Calu3 (cell line): ENCODE results near the gene C10orf53. TPM values are rescaled to one million over a fixed set of nuclear protein-coding genes. Genes with fewer than 3 reads are reported as not detected.
"Not testable (repeated sequence)": the region's sequence is repeated elsewhere in the genome, so short reads cannot be mapped to it uniquely, and the experiment has no call there.

ENCODE experiments used
- BruUV-seq: library from RNA; stranded (reverse); fragments of 400-500 nt; replicated peaks from 2 replicates; lab custom pipeline; 2021; lab: Mats Ljungman, UMichigan
- CTCF ChIA-PET: fragments of 300-600 bp; sonication (Branson Sonifier 250); formaldehyde crosslinking; loops from one replicate; lab custom pipeline; 2022; ENCODE audit warnings: antibody characterized with exemption; lab: Charles Lee
- DNase-seq: peaks from one replicate; pipeline ENCODE4 v3.0.0; 2022
- H3K27ac Mint-ChIP-seq: one replicate; pipeline ENCODE4 v1.8.0; 2022; ENCODE audit warnings: mixed read lengths; ENCODE audit not compliant: unreplicated experiment
- H3K27me3 Mint-ChIP-seq: one replicate; pipeline ENCODE4 v1.8.0; 2022; ENCODE audit warnings: mixed read lengths; ENCODE audit not compliant: unreplicated experiment
- H3K36me3 Mint-ChIP-seq: one replicate; pipeline ENCODE4 v1.8.0; 2022; ENCODE audit warnings: mild to moderate bottlenecking, moderate library complexity, mixed read lengths; ENCODE audit not compliant: insufficient read depth, unreplicated experiment
- H3K4me1 Mint-ChIP-seq: one replicate; pipeline ENCODE4 v1.8.0; 2022; ENCODE audit warnings: mild to moderate bottlenecking, low read depth, mixed read lengths; ENCODE audit not compliant: unreplicated experiment
- H3K4me3 Mint-ChIP-seq: one replicate; pipeline ENCODE4 v1.8.0; 2022; ENCODE audit warnings: mild to moderate bottlenecking, low read depth, moderate library complexity, mixed read lengths; ENCODE audit not compliant: unreplicated experiment
- H3K9me3 Mint-ChIP-seq: one replicate; pipeline ENCODE4 v1.8.0; 2022; ENCODE audit warnings: low read depth, mixed read lengths; ENCODE audit not compliant: unreplicated experiment
- intact Hi-C: fragments of 100-400 bp; cut with micrococcal nuclease; formaldehyde crosslinking; loops from one replicate; pipeline ENCODE4 v1.10.0; 2022; ENCODE audit not compliant: unreplicated experiment
- total RNA-seq: library from RNA; stranded (reverse); gene quantifications from 2 replicates; pipeline ENCODE4 v1.2.3, GENCODE V29; 2022
- TF ChIP-seq, protein P1 (sequence below): fragments of 200-600 bp; IDR thresholded peaks from one replicate; pipeline ENCODE4 v1.8.0; 2022; ENCODE audit warnings: antibody characterized with exemption; ENCODE audit not compliant: unreplicated experiment

Gene C10orf53
- total RNA-seq, 1 experiment from 2014 or later: not detected

DNA sequence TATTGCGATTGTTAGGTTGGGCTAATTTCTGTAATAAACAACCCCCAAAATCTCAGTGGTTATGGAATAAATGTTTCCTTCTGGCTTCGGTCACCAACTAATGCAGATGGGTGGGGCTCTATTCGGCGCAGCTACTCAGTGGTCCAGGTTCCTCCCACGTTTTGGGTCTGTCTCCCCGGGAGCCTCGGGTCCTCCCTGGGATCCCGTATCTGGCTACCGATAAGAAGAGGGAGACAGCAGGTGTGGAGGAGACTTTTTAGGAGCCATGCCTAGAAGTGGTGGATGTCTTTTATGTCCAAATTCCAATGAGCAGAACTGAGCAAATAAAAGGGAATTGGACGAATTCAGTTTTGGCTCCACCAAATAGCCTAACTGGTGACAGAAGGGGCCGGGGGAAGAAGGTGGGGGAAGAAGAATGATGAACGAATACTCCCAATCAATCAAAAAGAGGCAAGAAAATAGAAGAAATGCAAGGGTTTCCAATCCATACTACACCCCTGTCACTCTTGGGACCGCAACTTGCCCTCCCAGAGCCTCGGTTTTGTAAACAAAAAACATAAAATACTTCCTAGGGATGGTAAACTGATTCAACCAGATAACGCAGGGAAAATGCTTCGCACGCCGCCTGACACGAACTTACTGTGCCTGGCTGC is 498 bp upstream of the C10orf53 start:
- no peak for DNase-seq
- no peaks in the 10 kb centered on the region for H3K4me1 Mint-ChIP-seq
- intact Hi-C loops: no loop called here
- no peaks in the 10 kb centered on the region for H3K9me3 Mint-ChIP-seq
- no peak overlapping the region for H3K27ac Mint-ChIP-seq
- TF ChIP-seq, protein P1, sequence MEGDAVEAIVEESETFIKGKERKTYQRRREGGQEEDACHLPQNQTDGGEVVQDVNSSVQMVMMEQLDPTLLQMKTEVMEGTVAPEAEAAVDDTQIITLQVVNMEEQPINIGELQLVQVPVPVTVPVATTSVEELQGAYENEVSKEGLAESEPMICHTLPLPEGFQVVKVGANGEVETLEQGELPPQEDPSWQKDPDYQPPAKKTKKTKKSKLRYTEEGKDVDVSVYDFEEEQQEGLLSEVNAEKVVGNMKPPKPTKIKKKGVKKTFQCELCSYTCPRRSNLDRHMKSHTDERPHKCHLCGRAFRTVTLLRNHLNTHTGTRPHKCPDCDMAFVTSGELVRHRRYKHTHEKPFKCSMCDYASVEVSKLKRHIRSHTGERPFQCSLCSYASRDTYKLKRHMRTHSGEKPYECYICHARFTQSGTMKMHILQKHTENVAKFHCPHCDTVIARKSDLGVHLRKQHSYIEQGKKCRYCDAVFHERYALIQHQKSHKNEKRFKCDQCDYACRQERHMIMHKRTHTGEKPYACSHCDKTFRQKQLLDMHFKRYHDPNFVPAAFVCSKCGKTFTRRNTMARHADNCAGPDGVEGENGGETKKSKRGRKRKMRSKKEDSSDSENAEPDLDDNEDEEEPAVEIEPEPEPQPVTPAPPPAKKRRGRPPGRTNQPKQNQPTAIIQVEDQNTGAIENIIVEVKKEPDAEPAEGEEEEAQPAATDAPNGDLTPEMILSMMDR: no peak
- CTCF ChIA-PET: interaction anchor here (0.7 kb wide), 1 partner anchor 80 kb away, joined by 7 read pairs; no protein-coding TSS in a partner anchor
- BruUV-seq: no TSS peak
- H3K27me3 Mint-ChIP-seq: peaks cover 88% of the 10 kb centered on the region
- H3K36me3 Mint-ChIP-seq: no peaks in the 10 kb centered on the region
- H3K4me3 Mint-ChIP-seq: no peak overlapping the region

DNA sequence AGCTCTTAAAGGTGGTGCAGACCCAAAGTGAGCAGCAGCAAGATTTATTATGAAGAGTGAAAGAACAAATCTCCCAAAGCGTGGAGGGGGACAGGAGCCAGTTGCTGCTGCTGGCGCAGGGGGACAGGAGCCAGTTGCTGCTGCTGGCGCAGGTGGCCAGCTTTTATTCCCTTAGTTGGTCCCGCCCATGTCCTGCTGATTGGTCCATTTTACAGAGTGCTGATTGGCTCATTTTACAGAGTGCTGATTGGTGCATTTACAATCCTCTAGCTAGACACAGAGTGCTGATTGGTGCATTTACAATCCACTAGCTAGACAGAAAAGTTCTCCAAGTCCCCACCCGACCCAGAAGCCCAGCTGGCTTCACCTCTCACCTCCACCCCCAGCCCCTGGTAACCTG is 3.0 kb downstream of the C10orf53 start:
- peaks cover 86% of the 10 kb centered on the region for H3K27me3 Mint-ChIP-seq
- H3K36me3 Mint-ChIP-seq, DNase-seq, H3K9me3 Mint-ChIP-seq, H3K27ac Mint-ChIP-seq, H3K4me1 Mint-ChIP-seq, H3K4me3 Mint-ChIP-seq, BruUV-seq, CTCF ChIA-PET, intact Hi-C loops: not testable (repeated sequence)

DNA sequence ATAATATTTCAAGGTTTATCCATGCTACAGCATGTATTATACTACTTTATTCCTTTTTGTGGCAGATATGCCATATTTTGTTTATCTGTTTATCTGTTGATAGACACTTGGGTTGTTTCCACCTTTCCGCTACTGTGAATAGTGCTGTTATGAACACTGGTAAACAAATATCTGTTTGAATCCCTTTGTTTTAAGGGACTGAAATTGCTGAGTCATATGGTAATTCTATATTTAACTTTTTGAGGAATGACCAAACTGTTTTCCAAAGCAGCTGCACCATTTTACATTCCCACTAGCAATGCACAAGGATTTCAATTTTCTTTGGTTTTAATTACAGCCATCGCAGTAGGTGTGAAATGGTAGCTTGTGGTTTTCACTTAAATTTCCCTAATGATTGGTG is 3.4 kb downstream of the C10orf53 start:
- Mint-ChIP-seq H3K27ac (no peak overlapping the region), H3K4me1 (no peaks in the 10 kb centered on the region), H3K36me3 (no peaks in the 10 kb centered on the region), H3K4me3 (no peak overlapping the region), H3K27me3 (peaks cover 86% of the 10 kb centered on the region), H3K9me3 (no peaks in the 10 kb centered on the region)
- no TSS peak for BruUV-seq
- no peak for DNase-seq
- TF ChIP-seq, protein P1: no peak
- intact Hi-C loops: no loop called here
- CTCF ChIA-PET: no interaction called here

DNA sequence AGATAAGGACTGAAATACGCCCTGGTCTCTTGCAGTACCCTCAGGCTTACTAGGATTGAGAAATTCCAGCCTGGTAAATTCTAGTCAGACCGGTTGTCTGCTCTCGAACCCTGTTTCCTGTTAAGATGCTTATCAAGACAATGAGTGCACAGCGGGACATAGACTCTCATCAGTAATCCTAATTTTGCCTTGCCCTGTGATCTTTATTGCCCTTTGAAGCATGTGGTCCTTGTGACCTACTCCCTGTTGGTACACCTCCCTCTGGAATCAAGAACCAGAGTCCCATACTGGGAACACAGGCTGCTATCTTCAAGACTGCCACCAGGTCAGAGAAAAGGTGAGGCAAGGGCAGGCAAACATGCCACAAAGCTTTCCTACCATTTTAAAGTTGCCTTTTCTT is 7.2 kb downstream of the C10orf53 start:
- H3K4me3 Mint-ChIP-seq: no peak overlapping the region
- H3K9me3 Mint-ChIP-seq: no peaks in the 10 kb centered on the region
- H3K4me1 Mint-ChIP-seq: no peaks in the 10 kb centered on the region
- intact Hi-C loops: no loop called here
- DNase-seq: no peak
- H3K36me3 Mint-ChIP-seq: no peaks in the 10 kb centered on the region
- CTCF ChIA-PET: no interaction called here
- TF ChIP-seq, protein P1: no peak
- no TSS peak for BruUV-seq
- H3K27ac Mint-ChIP-seq: no peak overlapping the region
- peaks cover 86% of the 10 kb centered on the region for H3K27me3 Mint-ChIP-seq

DNA sequence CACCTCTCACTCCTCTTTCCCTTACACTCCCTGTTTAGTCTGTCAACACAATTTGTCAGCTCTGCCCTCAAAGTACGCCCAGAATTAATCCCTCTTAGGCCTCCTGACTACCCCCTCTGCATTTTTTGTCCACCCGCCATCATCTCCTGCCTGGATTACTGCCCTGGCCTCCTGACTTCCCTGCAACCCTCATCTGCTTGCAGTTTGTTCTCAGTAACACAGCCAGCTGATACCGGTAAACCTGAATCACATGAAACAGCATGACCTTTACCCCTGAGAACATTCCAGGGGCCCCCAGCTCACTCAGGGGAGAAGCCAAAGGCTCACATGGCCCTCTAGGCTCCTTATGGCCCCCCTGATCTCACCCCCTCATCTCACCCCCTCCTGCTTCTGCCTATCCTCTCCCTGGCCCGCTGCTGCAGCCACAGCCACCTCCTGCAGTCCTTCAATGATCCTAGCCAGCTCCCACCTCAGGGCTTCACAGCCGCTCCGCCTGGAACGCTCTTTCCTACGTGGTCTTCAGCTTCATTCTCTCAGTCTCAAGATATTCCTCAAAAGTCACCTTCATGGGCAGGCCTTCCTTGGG is 8.9 kb downstream of the C10orf53 start:
- Mint-ChIP-seq H3K4me3 (no peak overlapping the region), H3K9me3 (no peaks in the 10 kb centered on the region), H3K4me1 (no peaks in the 10 kb centered on the region), H3K27ac (no peak overlapping the region), H3K27me3 (peaks cover 91% of the 10 kb centered on the region), H3K36me3 (no peaks in the 10 kb centered on the region)
- CTCF ChIA-PET: no interaction called here
- no peak for DNase-seq
- intact Hi-C loops: no loop called here
- TF ChIP-seq, protein P1: no peak
- no TSS peak for BruUV-seq
